Forelimb muscle (tissue), 1 donor: Measurements from ENCODE around the gene CAMK2A. TPM values are rescaled to one million over a fixed set of nuclear protein-coding genes. Genes with fewer than 3 reads are reported as not detected.
A peak's percentile ranks its signal among the peaks of the same experiment; 100 is the strongest.
"Not testable (repeated sequence)": the region's sequence is repeated elsewhere in the genome, so short reads cannot be mapped to it uniquely, and the experiment has no call there.

ENCODE experiments used
- DNase-seq: peaks from one replicate; pipeline ENCODE4 v3.0.0-alpha.2; 2013; ENCODE audit warnings: low read depth
- polyA plus RNA-seq: library from polyadenylated mRNA; unstranded; fragments of 120-200 nt; gene quantifications from one replicate; pipeline ENCODE4 v1.2.1, GENCODE V29; 2013; ENCODE audit not compliant: insufficient read length

CAMK2A gene
- polyA plus RNA-seq, 1 donor = 96.2 TPM

GRCh38 chr5:150236981-150237754, 52.4 kb downstream of the CAMK2A start:
- no peak for DNase-seq

GRCh38 chr5:150236313-150236712, 53.3 kb downstream of the CAMK2A start:
- DNase-seq = no peak

GRCh38 chr5:150235500-150235854, 54.1 kb downstream of the CAMK2A start:
- DNase-seq = no peak

- no peak for DNase-seq
Observed at GRCh38 chr5:150234576-150235499, 54.7 kb downstream of the CAMK2A start.

GRCh38 chr5:150233706-150234105, 55.9 kb downstream of the CAMK2A start:
- DNase-seq = not testable (repeated sequence)

- no peak for DNase-seq
Observed at GRCh38 chr5:150230842-150231241, 58.7 kb downstream of the CAMK2A start.

GRCh38 chr5:150229571-150229970, 60.0 kb downstream of the CAMK2A start:
- no peak for DNase-seq

- DNase-seq = no peak
Observed at GRCh38 chr5:150227606-150228273, 61.8 kb downstream of the CAMK2A start.

GRCh38 chr5:150227036-150227435, 62.5 kb downstream of the CAMK2A start:
- no peak for DNase-seq

- no peak for DNase-seq
Observed at GRCh38 chr5:150224483-150225027, 65.0 kb downstream of the CAMK2A start.

GRCh38 chr5:150223474-150223873, 66.1 kb downstream of the CAMK2A start:
- DNase-seq = no peak

- DNase-seq = no peak
Observed at GRCh38 chr5:150222906-150223305, 66.7 kb downstream of the CAMK2A start.

- DNase-seq = no peak
Observed at GRCh38 chr5:150221471-150221870, 68.1 kb downstream of the CAMK2A start.

GRCh38 chr5:150219861-150220260, 69.7 kb downstream of the CAMK2A start:
- DNase-seq = no peak

GRCh38 chr5:150219142-150219541, 70.4 kb downstream of the CAMK2A start:
- no peak for DNase-seq

GRCh38 chr5:150218693-150219035, 70.9 kb downstream of the CAMK2A start:
- DNase-seq = no peak

GRCh38 chr5:150217873-150218692, 71.5 kb downstream of the CAMK2A start:
- DNase-seq = peak; percentile 59

- DNase-seq = no peak
Observed at GRCh38 chr5:150217038-150217437, 72.5 kb downstream of the CAMK2A start.

- DNase-seq = peak; percentile 66
Observed at GRCh38 chr5:150215979-150216944, 73.3 kb downstream of the CAMK2A start.

GRCh38 chr5:150214289-150214688, 75.3 kb downstream of the CAMK2A start:
- no peak for DNase-seq
